Measurements from ENCODE around the gene AMBP.

The AMBP gene

DNA sequence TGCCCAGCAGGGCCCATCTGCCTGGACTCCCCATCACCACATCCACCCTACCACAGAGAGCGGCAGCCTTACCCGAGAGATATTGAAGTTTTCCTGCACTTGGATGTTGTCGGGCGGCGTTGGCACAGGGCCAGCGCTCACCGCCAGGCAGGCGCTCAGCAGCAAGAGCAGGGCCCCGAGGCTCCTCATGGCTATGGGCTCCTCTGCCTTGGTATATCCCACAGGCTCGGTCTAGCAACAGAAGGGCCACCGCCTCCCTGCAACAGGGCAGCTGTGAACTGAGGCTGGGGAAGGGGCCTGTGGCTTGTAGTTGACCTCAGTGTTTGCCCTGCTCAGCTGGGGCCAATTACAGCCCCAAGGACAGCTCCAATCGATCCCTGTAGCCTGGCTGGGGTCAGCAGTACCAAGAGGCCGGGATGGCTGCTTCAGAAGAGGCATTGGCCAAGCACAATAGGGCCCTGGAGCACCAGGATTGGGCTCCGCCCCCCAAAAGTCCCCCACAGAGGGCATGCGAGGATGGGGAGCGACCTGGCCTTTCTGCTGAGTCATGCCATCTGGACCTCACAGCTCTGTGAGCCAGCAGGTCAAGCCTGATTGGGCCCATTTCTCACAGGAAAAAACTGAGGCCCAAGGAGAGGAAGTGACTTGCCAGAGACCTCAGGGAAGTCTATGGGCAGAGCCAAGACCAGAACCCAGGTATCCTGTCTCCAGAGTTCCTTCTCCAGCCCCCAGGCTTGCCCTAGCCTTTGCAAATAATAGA is at the start of gene AMBP:
Gene AMBP, minus strand, starts transcription at position 280 of the 760 bp plus-strand sequence. Its CDS starts 91 bp downstream, at position 189.
- FAIRE-seq (no peak), DNase-seq (ENCODE audit: insufficient read length, low spot score) (no peak)

DNA sequence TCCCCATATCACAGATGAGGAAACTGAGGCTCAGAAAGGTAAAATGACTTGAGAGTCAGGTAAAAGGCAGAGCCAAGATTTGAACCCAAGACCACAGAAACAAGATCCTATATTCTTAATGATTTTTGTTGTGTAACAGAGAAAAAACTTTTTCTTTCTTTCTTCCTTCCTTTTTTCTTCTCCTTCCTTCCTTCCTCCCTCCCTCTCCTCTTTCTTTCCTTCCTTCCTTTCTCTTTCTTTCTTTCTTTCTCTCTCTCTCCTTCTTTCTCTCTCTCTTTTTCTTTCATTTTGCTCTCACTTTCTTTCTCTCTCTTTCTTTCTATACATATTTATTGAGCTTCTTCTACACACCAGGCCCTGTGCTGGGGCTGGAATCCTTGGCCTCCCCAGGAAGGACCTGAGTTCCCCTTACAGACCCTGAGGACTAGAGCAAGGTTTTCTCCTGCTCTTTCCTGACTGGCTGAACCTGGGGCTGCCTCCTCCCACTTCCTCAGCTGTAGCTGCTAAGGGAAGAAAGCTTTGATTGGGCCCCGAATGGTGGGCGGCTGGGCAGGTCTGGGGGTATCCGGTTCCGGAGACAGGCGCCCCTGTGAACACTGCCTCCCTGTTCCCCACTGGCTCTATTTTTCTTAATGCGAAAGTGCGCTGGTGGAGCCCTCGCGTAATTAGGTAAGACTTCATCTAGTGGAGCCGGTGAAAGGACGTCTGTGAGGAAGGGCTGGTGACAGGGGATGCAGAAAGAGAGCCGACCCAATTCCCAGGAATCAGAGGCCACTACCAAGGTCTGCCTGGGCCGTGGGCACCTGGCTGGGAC is 48.4 kb upstream of the AMBP start:
- DNase-seq (ENCODE audit: insufficient read length, low spot score), result no peak
- no peak for FAIRE-seq

DNA sequence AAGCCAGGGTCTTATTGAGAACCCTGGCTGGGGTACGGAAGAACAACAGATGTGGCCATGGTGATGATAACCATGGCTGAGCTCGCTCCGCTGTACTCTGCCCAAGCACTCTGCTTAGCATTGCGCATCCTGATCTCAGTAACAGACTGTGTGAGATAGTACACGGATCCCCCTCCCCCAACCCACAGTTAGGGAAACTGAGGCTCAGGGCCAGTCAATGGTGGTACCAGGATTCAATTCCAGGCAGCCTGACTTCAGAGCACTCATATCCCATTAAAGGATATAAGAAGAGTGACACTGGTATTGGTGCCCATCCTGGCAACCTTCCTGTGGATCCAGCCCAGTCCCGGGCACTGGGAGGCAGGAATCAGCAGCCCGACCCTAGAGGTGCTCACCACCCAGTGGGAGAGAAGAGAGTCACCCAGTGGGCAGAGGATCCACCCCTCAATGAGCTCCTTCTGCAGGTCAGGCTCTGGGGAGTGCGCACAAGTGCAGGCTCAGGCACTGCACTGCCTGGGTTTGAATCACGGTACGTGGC is 47.4 kb upstream of the AMBP start:
- FAIRE-seq, result no peak
- no peak for DNase-seq (ENCODE audit: insufficient read length, low spot score)

DNA sequence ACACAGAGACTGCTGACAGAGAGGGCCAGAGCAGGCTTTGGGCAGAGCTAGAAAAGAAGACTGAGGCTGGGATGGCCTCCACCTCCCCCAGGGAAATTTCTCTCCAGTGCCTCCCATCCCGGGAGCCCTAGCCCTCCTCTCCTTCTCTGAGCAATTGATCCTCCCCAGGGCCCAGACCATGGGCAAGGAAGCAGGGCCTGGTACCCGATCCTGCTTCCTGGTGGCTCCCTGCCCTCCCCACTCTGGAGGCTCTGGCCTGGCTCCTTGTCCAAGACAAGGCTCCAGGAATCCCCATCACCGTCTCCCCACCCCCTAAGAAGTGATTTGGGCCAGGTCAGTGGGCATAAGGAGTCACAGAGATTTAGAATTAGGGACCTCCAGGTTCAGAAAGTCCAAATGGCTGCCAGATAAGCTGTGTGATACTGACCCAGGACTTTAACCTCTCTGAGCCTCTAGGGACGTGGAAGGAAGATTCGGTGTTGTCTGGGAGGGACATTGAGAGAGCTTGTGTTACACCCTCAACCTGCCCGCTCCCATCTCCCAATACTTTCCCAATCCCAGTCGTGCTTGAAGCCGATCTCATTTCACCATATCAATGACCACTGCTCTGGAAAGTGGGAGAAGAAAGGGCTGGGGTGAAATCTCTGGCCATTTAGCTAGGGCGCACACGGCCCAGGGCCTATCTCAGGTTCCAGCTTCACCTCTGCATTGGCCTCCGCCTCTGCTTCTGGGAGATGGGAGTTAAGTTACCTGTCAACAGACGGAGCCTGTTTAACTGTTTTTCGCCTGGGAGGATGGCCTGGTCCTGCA is 46.8 kb upstream of the AMBP start:
- no peak for FAIRE-seq
- DNase-seq (ENCODE audit: insufficient read length, low spot score), result no peak

- no peak for DNase-seq (ENCODE audit: insufficient read length, low spot score)
- no peak for FAIRE-seq
Measured at GRCh38 chr9:114124138-114124537, 46.0 kb upstream of the AMBP start.

DNA sequence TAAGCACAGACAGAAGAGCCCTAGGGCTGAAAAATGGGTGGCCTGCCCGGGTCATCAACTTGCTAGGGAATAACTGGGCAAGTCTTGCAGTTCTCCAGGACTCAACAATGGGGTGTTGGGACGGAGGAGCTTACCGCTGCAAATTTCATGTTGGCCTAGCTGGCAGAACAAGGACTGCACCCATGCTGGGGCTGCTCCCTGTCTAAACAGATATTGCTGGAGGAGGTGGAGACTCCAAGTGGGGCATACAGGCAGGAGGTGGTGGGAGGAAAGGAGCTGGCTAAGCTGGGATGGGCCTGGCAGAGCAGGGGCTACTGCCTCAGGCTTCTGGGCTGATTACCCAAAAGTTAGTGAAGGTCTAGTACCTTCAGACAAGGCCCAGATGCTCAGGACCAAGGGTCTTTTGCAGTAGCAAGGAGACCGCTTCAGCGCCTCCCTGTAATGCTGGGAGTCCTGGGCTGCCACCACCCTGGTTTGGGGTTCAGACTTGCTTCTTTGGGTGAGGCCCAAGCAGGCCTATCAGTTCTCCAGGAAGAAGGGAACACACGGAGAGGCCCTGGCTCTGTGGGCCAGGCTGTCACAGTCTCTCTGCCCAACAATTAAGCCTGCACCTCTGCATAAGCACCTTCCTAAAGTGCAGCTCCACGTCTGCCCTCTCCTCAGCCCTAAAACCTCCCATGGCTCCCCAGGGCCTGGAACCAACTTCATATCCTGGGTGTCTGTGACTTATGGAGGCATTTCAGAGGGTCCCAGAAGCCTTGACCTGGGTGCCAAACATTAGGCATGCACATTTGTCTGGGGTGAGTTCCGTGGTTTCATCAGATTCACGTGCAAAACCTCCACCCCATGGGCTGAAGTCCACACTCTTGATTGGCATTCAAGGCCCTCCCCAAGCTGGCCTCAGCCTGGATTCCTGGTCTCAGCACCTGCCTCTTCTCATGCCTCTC is 45.2 kb upstream of the AMBP start:
- FAIRE-seq, result no peak
- DNase-seq (ENCODE audit: insufficient read length, low spot score), result no peak

DNA sequence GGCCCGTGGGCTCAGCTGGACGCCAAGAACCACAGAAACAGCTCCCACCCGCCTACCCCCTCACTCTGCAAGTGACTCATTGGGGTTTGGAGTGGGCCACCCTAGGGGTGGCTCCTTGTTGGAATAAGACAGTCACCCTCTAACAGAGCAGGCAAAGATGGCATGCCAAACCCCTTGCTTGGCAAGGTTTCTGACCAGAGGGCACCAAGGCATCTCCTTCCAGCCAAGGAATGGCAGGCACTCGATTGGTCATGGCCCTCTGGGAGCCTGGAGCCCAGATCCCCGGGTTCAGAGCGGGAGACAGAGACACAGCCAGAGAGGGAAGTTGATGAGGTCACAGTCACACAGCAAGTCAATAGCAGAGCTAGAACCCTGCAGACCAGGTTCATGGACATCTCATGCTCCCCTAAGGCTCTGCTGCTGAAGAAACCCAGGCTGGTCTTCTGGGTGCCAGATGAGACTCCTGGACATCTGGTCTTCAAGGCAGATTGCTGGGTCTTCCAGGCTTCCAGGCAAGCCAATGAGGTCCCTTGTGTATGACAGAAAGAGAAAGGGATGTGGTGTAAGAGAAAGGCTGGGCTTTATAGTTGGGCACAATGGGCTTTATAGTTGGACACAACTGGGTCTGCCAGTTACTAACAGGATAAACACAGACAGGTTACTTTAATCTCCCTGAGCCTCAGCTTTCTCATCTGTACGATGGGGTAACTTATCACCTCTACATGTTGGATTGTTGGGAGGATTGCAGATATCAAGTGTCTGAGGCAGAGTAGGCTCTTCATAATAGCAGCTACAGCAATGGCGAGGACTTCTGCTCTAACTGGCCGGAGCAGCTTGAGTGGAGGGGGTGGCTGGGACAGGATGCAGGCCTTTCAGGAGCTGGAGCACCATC is 44.3 kb upstream of the AMBP start:
- FAIRE-seq (no peak), DNase-seq (ENCODE audit: insufficient read length, low spot score) (no peak)

GRCh38 chr9:114121227-114122135 is 43.4 kb upstream of the AMBP start:
- FAIRE-seq (no peak), DNase-seq (ENCODE audit: insufficient read length, low spot score) (no peak)

DNA sequence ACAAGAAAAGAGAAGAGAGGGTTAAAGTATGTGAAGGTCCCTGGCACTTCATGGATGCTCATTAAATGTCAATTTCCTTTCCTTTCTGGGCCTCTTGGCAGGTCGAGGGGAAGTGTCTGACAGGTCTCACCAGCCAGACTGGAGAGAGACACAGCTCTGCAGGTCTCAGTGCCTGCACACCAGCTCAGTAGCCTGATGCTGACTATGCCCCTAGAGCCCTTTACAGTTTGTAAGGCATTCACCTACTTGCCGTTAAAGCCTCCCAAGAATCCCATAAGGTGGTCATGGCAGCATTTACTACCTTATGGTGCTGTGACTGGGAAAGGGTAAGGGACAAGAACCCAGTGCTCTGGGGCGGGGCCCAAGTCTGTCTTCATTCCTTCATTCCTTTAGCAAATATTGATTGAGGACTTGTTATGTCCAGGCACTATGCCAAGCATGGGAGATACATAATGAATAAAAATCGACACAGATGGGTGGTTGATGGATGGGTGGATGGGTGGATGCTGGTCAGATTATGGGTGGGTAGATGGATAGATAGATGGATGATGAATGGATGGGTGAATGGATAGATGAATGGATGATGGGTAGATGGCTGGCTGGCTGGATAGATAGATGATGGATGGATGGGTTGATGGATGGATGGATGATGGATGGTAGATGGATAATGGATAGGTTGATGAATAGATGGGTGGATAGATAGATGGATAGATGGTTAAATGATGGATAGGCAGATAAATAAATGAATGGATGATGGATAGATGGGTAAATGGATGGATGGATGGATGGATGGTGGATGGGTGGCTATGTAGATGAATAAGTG is 42.3 kb upstream of the AMBP start:
- no peak for DNase-seq (ENCODE audit: insufficient read length, low spot score)
- FAIRE-seq, result no peak

GRCh38 chr9:114119242-114120191 is 41.4 kb upstream of the AMBP start:
- no peak for DNase-seq (ENCODE audit: insufficient read length, low spot score)
- no peak for FAIRE-seq

- no peak for FAIRE-seq
Measured at GRCh38 chr9:114117996-114118830, 40.1 kb upstream of the AMBP start.

GRCh38 chr9:114117614-114117995 is 39.5 kb upstream of the AMBP start:
- FAIRE-seq, result no peak
- DNase-seq (ENCODE audit: insufficient read length, low spot score), result no peak

More at GRCh38 chr9:114117996-114118830, 40.1 kb upstream of the AMBP start:
- DNase-seq (ENCODE audit: insufficient read length, low spot score), result no peak

DNA sequence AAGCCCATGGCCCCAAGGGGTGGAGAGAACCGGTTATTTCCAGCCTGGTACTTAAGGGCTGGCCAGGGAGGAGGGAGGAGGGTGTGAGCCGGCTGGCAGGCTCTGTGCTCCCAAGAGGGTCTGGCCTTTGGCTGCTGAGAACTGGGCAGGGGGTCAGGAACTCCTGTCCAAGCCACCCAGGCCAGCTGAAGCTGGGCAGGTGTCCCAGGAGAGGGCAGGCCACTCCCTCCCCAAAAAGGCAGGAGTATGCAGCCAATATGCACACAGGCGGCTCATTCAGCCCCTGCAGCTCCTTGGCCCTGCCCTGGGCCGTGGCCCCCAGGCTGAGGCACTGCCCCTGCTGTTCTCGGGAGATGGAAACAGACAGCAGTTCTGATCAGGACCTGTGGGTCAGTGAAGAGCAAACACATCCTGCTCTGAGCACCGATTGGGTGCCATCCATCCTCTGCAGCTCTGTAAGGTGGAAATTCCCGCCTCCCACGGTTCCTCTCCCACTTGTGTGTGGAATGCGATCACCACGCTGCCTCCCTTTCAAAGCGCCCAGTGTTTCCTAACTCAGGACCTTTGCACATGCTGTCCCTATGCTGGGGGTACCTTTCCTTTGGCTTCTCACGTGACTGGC is 38.1 kb upstream of the AMBP start:
- no peak for DNase-seq (ENCODE audit: insufficient read length, low spot score)
- FAIRE-seq, result no peak

DNA sequence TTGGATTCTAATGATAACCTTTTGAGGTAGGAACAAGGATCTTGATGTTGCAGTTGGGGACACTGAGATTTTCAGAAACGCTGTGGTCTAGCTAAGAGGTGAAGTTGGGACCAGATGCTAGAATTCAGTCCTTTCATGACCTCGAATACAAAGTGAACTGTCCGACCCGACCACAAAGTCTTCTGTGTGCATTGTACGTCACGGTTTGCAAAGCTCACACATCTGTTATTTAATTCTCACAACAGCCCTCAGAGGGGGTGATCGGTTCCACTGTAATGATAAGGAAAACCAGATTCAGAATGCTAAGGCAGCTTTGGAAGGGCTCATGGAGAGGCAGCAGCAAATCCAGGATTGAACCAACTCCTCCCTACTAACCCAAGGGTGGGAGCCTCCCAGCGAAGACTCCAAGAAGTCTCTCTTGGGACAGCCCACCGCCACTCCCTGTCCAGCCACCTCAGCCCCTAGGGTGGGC is 37.6 kb upstream of the AMBP start:
- DNase-seq (ENCODE audit: insufficient read length, low spot score) (no peak), FAIRE-seq (no peak)
